HG02588 (cell line): ENCODE results near the gene TMX2.
"Not testable (repeated sequence)": the region's sequence is repeated elsewhere in the genome, so short reads cannot be mapped to it uniquely, and the experiment has no call there.

Experiments
- ATAC-seq: cut with Tn5 transposase; IDR thresholded peaks from one replicate; pipeline ENCODE4 v1.9.1; 2021; ENCODE audit warnings: mild to moderate bottlenecking, moderate library complexity; ENCODE audit not compliant: unreplicated experiment

The TMX2 gene

GRCh38 chr11:57711414-57712255, 758 bp upstream of the TMX2 start, which contains the start of gene MED19:
TSS of gene MED19 (minus strand) at chr11:57712215. CDS start at chr11:57712179, 36 bp downstream.
- ATAC-seq: peak; percentile 39

DNA sequence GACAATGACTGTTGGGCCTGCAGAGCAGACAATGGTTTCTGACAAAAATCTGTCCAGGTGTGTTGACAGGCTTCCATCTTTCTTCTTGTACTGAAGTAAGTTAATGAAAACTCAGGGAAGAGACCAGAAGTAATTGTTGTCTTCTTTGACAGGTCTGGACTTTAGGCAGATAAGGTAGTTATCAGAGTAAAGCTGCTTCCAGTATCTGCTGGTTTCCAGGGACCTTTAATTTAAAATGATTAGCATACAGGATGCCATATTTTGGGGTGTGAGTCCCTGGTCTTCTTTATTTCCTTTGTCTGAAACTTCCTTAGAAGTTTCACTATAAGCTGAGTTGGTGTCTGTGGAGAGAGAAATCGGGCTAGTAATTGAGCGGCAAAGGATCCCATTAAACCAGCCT, 1.4 kb downstream of the TMX2 start:
- no peak for ATAC-seq

DNA sequence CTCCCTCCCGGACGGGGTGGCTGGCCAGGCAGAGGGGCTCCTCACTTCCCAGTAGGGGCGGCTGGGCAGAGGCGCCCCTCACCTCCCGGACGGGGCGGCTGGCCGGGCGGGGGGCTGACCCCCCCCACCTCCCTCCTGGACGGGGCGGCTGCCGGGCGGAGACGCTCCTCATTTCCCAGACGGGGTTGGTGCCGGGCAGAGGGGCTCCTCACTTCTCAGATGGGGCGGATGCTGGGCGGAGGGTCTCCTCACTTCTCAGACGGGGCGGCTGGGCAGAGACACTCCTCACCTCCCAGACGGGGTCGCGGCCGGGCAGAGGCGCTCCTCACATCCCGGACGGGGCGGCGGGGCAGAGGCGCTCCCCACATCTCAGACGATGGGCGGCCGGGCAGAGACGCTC, 4.3 kb downstream of the TMX2 start:
- not testable (repeated sequence) for ATAC-seq

DNA sequence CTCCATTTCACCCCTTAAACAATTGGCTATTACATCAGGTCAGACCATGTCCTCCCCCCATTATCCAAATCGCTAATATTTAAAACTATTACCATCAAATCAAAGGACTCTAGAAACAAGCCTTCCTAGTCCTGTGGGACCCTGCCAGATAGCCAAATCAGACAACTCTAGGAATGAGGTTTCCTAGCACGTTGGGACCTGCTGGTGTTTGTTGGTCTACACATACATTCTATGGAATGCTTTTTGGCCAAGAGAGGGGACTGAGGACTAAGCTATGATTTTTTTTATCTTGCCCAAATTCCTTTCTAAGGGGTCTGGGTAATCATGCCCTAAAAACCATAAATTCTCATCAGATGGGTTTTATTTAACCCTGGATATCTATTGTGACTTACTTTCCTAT, 14.8 kb downstream of the TMX2 start:
- ATAC-seq: no peak

GRCh38 chr11:57728829-57729228, 16.4 kb downstream of the TMX2 start:
- ATAC-seq: no peak

DNA sequence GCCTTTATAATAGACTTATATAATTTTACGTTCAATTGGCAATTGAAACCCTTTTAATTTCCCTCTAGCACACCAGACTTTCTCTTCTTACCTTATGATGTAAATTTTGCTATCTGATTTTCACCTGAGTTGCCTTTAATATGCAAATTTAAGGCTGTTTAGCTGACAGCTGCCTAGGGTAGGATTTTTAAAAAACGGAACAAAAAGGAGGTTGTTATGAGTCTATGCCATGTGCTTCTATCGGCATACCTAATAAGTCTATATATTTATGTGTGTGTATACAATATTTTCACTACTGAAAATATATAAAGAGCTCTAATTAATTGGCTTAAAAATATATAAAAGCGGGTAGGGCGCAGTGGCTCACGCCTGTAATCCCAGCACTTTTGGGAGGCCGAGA, 17.1 kb downstream of the TMX2 start:
- ATAC-seq: no peak

- ATAC-seq: no peak
Measured at GRCh38 chr11:57732661-57733060, 20.3 kb downstream of the TMX2 start.

- no peak for ATAC-seq
Measured at GRCh38 chr11:57735619-57736298, 23.4 kb downstream of the TMX2 start.

GRCh38 chr11:57741132-57742086, 29.0 kb downstream of the TMX2 start, which contains the start of gene SELENOH:
TSS of gene SELENOH (plus strand) at chr11:57741491. CDS start at chr11:57741596, 105 bp downstream.
- ATAC-seq: peak; percentile 89

- ATAC-seq: no peak
Measured at GRCh38 chr11:57742087-57742452, 29.7 kb downstream of the TMX2 start.

DNA sequence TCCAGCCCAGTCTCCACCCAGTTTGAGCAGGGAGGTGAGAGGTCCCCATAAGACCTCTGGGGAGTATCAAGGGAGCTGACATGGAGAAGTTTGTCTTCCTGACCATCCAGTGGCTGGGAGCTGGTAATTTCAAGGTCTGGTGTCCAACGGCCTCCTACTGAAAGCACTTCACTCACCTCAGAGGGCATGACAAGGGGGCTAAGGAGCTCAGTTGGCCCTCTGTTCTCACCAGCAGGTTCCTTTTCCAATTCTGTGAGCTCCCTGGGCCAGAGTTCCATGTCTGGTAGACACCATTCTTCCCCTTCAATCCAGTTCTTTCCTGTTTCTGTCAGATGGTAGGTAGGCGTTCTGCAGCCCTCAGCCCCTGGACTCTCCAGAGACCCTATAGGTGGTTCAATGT, 32.0 kb downstream of the TMX2 start:
- no peak for ATAC-seq

GRCh38 chr11:57745206-57745605, 32.8 kb downstream of the TMX2 start:
- ATAC-seq: no peak

DNA sequence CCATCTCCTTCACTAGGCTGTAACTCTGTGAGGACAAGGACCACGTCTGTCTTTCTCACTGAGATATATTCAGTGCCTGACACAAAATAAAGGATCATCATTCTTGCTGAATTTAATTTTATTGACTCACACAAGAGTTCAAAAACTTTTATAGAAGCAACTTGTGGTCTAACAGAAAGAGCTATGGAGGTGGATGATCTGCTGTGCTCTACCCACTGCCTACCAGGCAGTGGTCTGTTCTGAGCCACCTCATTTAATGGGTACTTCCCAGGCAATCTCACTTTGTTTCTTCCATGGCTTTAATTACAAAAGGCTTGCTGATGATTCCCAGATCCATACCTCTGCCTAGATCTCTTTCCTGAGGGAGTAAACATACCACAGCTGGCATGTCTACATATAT, 34.5 kb downstream of the TMX2 start:
- no peak for ATAC-seq

- no peak for ATAC-seq
Measured at GRCh38 chr11:57751176-57751575, 38.8 kb downstream of the TMX2 start.

DNA sequence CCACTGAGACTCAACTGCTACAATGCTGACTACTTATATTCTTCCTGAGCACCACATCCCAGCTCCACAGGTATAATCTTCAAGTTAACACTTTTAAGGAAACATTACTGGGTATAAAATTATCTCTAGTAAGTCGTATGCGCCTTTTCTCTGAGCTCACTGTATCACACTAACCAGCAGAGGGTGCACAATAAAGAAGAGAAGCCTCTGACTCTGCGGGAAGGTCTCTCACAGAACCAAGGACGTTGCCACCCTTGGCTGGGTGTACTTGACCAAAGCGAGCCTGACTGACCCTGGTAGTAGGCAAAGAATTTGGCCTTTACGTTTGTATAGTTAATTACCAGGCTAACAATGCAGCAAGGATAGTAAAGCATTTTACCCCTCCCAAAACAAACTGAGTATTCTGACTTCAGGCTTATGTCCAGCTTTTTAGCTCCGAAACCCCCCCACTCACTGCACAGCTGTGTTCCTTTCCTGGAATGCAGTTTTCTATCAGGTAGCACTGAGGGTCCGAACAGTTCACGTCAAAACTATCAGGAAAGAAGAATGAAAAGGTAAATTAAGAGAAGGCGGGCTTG, 39.4 kb downstream of the TMX2 start, which contains the start of gene BTBD18:
BTBD18 (minus strand) TSS at position 144 of the 578 bp plus-strand sequence. CDS start 631 bp downstream, outside the sequence.
- ATAC-seq: no peak

GRCh38 chr11:57752954-57753353, 40.6 kb downstream of the TMX2 start:
- no peak for ATAC-seq

GRCh38 chr11:57758174-57758573, 45.8 kb downstream of the TMX2 start:
- no peak for ATAC-seq

GRCh38 chr11:57761301-57762234, 49.2 kb downstream of the TMX2 start, which contains the start of gene CTNND1:
TSS of gene CTNND1 (plus strand) at chr11:57761802. CDS start at chr11:57791479, 29,677 bp downstream.
- ATAC-seq: peak; percentile 92

- ATAC-seq: no peak
Measured at GRCh38 chr11:57762235-57762861, 50.0 kb downstream of the TMX2 start.
